Right lobe of liver (tissue), 4 donors: ENCODE measurements around the gene MRPS25.

ENCODE experiments used
- POLR2A ChIP-seq: fragments of 450-650 bp; IDR thresholded peaks from one replicate; pipeline ENCODE4 v1.6.1; 2017; ENCODE audit warnings: antibody characterized with exemption, mild to moderate bottlenecking
- TF ChIP-seq, protein P1 (sequence below), 4 donors: fragments of 200-600 bp in 3 of 4; fragments of 450-650 bp in 1 of 4; IDR thresholded peaks; one replicate each; pipeline versions ENCODE4 v1.5.1 to v1.8.0; 2016 to 2022; ENCODE audit warnings: antibody characterized with exemption in 4 of 4, mild to moderate bottlenecking in 2 of 4
- donor health status: DM: no; HTN: no; CAD: no.
- donor health status: DM: no; HTN: no; CAD: no.
- donor health status: DM: no; HTN: yes; CAD: no.

DNA sequence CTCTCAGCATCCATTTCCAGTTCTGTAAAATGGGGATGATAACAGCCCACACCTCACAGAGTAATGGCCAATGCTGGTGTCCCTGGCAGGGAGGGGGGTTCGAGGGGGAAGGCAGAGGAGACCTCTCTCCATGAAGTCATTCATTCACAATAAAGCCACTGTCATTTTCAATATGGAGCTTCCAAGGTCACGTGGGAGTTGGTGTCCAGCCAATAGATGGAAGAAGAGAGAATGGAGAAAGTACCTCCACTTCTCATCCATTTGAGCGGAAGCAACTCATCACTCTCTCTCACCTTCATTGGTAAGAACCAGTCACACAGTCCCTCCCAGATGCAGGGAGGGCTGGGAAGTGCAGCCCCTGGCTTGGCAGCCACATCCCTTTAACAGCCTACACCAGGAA is 48.8 kb upstream of the MRPS25 start:
- TF ChIP-seq, protein P1, sequence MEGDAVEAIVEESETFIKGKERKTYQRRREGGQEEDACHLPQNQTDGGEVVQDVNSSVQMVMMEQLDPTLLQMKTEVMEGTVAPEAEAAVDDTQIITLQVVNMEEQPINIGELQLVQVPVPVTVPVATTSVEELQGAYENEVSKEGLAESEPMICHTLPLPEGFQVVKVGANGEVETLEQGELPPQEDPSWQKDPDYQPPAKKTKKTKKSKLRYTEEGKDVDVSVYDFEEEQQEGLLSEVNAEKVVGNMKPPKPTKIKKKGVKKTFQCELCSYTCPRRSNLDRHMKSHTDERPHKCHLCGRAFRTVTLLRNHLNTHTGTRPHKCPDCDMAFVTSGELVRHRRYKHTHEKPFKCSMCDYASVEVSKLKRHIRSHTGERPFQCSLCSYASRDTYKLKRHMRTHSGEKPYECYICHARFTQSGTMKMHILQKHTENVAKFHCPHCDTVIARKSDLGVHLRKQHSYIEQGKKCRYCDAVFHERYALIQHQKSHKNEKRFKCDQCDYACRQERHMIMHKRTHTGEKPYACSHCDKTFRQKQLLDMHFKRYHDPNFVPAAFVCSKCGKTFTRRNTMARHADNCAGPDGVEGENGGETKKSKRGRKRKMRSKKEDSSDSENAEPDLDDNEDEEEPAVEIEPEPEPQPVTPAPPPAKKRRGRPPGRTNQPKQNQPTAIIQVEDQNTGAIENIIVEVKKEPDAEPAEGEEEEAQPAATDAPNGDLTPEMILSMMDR (IDR thresholded peaks at IDR 0.05) = no peak
- TF ChIP-seq POLR2A = no peak
